Stimulated activated memory B cell treated with anti-CD40 and anti-IgM and Interleukin-4, amounts not matched to agents 10 μg/mL and 1 μg/mL and 100 μg/mL, for 72 hours (primary cell): ENCODE measurements around the gene ZDHHC11B.

Experiments used
- ATAC-seq: fragments of 150-1000 bp; cut with Tn5 transposase; 2 replicates; pipeline ENCODE4 v1.10.0; 2021
- H3K27ac Mint-ChIP-seq: one replicate; pipeline ENCODE4 v1.8.0; 2022; ENCODE audit warnings: mild to moderate bottlenecking, mixed read lengths
- H3K27me3 Mint-ChIP-seq: one replicate; pipeline ENCODE4 v1.8.0; 2022; ENCODE audit warnings: mixed read lengths
- H3K36me3 Mint-ChIP-seq: one replicate; pipeline ENCODE4 v1.8.0; 2022; ENCODE audit warnings: mixed read lengths
- H3K4me1 Mint-ChIP-seq: one replicate; pipeline ENCODE4 v1.8.0; 2022; ENCODE audit warnings: mixed read lengths
- H3K4me3 Mint-ChIP-seq: one replicate; pipeline ENCODE4 v1.8.0; 2022; ENCODE audit warnings: mild to moderate bottlenecking, moderate library complexity, mixed read lengths
- H3K9me3 Mint-ChIP-seq: one replicate; pipeline ENCODE4 v1.8.0; 2022; ENCODE audit warnings: mixed read lengths

ZDHHC11B gene

GRCh38 chr5:664343-664993, 120.1 kb downstream of the ZDHHC11B start:
- no peaks in the 10 kb centered on the region for H3K9me3 Mint-ChIP-seq
- peaks cover 72% of the 10 kb centered on the region for H3K36me3 Mint-ChIP-seq
- H3K4me1 Mint-ChIP-seq, result no peaks in the 10 kb centered on the region
- H3K27ac Mint-ChIP-seq, result no peak overlapping the region
- H3K4me3 Mint-ChIP-seq, result no peak overlapping the region
- no peak for ATAC-seq
- H3K27me3 Mint-ChIP-seq, result no peaks in the 10 kb centered on the region

DNA sequence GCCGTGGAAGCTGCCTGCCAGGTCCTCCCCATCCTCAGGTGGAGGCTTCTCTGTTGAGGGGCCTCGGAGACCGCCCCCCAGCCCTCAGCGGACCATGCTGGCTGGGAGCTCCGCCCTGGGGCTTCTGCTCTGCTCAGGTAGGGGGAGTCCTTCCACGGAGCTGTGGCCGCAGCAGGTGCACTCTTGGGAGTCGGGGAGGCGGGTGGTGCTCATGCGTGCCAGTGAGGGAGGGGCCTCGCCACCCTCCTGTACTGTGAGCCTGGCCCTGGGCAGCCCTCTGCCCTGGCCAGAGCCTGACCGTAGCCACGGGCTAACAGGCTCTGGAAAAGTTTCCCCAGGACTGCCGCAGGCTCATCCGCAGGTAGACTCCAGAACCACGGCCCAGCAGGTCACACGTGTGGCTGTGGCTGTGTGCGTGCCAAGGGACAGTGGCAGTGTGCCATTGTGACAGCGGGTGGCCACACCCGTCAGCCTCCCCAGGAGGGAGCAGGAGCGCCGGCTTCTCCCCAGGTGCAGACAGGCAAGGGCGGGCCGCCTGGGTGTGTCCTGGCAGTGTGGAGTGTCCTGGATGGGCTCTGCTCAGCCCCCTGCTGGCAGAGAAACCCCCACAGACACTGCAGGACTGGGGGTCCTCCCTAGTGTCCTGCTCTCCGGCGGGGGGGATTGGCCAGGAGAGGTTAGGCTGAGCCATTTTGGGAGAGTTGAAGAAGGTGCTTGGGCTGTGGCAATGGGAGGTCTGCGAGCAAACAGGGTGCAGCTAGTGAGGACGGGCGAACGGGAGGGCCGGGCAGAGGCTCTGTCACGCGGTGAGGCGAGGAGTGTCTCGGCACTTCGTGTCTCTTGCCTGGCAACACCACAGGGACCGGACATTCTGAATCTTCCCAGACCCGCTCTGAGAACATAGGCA, 120.8 kb downstream of the ZDHHC11B start:
- H3K36me3 Mint-ChIP-seq, result peaks cover 79% of the 10 kb centered on the region
- H3K9me3 Mint-ChIP-seq, result no peaks in the 10 kb centered on the region
- H3K4me1 Mint-ChIP-seq, result no peaks in the 10 kb centered on the region
- no peak overlapping the region for H3K27ac Mint-ChIP-seq
- no peak overlapping the region for H3K4me3 Mint-ChIP-seq
- no peaks in the 10 kb centered on the region for H3K27me3 Mint-ChIP-seq
- ATAC-seq, result peak; percentile 3

GRCh38 chr5:662751-663435, 121.6 kb downstream of the ZDHHC11B start:
- H3K36me3 Mint-ChIP-seq, result peaks cover 86% of the 10 kb centered on the region
- H3K27me3 Mint-ChIP-seq, result no peaks in the 10 kb centered on the region
- H3K4me3 Mint-ChIP-seq, result no peak overlapping the region
- no peak overlapping the region for H3K27ac Mint-ChIP-seq
- ATAC-seq, result no peak
- no peaks in the 10 kb centered on the region for H3K4me1 Mint-ChIP-seq
- no peaks in the 10 kb centered on the region for H3K9me3 Mint-ChIP-seq

DNA sequence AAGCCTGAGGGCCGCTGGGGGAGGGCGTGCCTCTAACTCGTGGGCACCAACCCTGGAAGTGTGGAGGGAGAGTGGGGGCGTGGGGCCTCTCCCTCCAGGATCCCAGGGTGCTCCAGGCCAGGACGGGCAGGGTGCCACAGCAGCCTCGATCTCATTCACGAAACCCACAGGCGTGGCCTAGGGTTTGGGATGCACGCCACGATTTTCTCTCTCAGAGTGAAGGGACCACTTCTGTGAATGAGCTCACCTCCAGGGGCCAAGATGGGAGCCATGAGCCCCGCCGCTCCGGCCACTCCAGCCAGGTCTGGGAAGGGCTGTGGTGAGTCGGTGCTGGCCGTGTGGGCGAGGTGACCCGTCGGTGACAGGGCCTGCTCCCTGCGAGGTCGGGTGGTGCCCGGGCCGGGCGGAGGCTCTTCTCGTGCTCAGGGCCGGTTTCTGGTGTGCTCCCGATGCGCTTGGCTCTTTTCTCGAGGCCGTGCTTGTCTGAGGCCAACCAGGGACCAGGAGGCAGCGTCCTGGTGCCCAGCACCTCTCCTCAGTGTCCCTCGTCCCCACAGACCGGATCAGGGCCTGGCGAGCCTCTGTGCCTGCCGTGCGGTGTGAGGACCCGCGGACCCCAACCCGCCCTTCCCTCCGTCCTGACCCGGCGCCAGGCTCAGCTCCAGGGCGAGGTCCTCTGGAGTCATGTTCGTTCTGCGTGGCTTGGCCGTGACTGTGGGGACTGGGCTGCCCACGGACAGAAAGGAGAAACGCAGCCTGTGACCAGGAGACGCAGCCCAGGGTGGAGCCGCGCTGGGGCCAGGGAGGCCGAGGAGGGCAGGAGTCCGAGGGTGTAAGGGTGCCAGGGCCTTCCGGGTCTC, 122.4 kb downstream of the ZDHHC11B start:
- Mint-ChIP-seq H3K4me3 (no peak overlapping the region), H3K27ac (no peak overlapping the region), H3K4me1 (no peaks in the 10 kb centered on the region), H3K27me3 (no peaks in the 10 kb centered on the region), H3K9me3 (no peaks in the 10 kb centered on the region), H3K36me3 (peaks cover 86% of the 10 kb centered on the region)
- no peak for ATAC-seq

DNA sequence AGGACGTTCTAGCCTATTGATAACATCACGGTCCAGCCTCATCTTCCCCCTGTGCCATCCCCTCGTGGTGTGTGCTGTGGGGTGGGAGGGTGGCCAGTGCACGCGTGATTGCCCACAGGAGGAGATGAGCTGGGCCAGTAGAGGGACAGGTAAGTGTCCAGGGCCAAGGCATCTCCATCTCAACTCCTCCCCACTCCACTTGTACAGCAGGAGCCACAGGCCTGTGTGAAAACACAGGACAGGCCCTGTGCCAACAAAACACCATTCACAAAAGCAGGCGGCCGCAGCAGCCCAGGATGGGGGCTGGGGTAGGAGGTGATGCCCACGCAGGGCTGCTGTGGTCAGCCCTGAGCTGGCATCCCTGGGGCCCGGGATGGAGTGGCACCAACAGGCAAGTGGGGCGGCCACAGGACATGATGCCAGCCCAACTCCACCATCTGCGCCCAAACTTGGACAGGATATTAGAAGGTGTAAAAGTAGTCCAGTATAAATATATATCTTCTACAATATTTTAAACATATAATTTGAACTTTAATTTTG, 124.0 kb downstream of the ZDHHC11B start:
- Mint-ChIP-seq H3K4me3 (no peak overlapping the region), H3K9me3 (no peaks in the 10 kb centered on the region), H3K27ac (no peak overlapping the region), H3K36me3 (peaks cover 87% of the 10 kb centered on the region), H3K27me3 (no peaks in the 10 kb centered on the region), H3K4me1 (no peaks in the 10 kb centered on the region)
- no peak for ATAC-seq
